K562 treated with DMSO at 1 percent for 48 hours (cell line): ENCODE results near the gene TOX3. TPM values are rescaled to one million over a fixed set of nuclear protein-coding genes. Genes with fewer than 3 reads are reported as not detected.

Source experiments
- total RNA-seq: library from RNA; unstranded; fragments of 300-600 nt; gene quantifications from 2 replicates; pipeline ENCODE4 v1.2.3, GENCODE V29; 2022; ENCODE audit warnings: low replicate concordance; ENCODE audit errors: extremely low read depth

The TOX3 gene
- total RNA-seq, result not detected in 2 replicates

GRCh38 chr16:52547004-52547833 is at the start of gene TOX3:
TOX3 (minus strand) TSS chr16:52547143; CDS start chr16:52546723, 420 bp downstream.

